GM19372 (cell line): ENCODE results near the gene PRSS23.
A peak's percentile ranks its signal among the peaks of the same experiment; 100 is the strongest.
"Not testable (repeated sequence)": the region's sequence is repeated elsewhere in the genome, so short reads cannot be mapped to it uniquely, and the experiment has no call there.

ENCODE experiments used
- ATAC-seq: cut with Tn5 transposase; IDR thresholded peaks from one replicate; pipeline ENCODE4 v1.9.1; 2021; ENCODE audit warnings: mild to moderate bottlenecking, low read depth, moderate library complexity; ENCODE audit not compliant: unreplicated experiment

PRSS23 gene

DNA sequence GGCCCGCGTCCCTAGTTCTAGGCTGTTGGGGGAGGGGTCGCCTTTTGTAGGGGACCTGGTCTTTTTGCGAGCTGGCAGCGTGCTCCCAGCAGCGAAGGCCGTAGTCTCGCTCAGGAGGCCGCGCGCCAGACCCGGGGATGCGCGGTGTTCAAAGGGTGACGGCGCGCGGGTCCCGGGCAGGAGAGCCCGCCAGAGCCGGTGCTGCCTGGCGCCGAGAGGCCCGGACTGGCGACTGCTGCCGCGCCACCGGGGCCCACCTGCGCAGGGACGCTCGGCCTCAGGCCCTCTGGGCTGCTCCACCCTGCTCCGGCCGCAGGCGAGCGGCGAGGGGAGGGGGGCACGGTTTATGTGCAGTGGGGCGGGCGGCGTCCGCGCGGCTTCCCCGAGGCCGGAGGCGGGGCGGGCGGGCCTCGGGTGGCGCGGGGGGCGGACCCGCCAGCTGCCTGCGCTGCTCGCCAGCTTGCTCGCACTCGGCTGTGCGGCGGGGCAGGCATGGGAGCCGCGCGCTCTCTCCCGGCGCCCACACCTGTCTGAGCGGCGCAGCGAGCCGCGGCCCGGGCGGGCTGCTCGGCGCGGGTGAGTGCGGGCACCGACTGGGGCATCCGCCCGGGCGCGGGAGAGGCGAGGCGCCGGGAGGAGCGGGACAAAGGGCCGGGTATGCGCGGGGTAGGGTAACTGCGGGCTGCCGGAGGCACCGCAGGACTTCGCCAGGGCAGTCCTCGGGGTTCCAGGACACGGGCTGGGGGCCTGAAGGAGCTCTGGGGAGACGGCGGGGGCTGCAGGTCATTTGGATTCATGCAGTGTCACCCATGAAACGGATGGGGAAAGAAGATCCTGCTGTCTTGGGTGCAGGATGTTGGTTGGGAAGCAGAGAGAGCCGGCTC lies at the start of gene PRSS23:
Gene PRSS23, plus strand, starts transcription at position 467 of the 884 bp plus-strand sequence. CDS start 7,102 bp downstream, outside the sequence.
- peak; percentile 57 for ATAC-seq

GRCh38 chr11:86753459-86753858 lies 46.9 kb upstream of the PRSS23 start:
- ATAC-seq: no peak

GRCh38 chr11:86755146-86755545 lies 45.2 kb upstream of the PRSS23 start:
- ATAC-seq: no peak

GRCh38 chr11:86758171-86758570 lies 42.2 kb upstream of the PRSS23 start:
- ATAC-seq: no peak

- no peak for ATAC-seq
These were observed 39.8 kb upstream of the PRSS23 start for GRCh38 chr11:86760577-86760976.

DNA sequence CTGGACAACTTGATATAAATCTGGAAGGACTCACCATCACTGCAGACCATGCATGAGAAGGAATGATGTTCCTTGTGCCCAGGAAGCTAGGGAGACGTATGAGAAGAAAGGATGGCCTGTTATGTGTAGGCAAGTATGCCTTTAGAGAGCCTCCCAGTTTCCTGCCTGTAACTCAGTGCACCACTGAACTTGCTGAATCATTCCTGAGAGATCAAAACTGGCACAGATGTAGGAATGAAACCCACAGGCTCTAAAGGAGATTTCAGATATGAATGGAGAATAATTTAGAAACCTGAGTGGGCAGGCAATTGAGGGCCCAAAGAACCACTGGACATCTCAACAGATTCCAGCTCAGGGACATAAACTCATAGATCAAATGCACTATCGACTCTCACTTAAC lies 38.4 kb upstream of the PRSS23 start:
- ATAC-seq: no peak

- no peak for ATAC-seq
These were observed 35.1 kb upstream of the PRSS23 start for GRCh38 chr11:86765203-86765602.

DNA sequence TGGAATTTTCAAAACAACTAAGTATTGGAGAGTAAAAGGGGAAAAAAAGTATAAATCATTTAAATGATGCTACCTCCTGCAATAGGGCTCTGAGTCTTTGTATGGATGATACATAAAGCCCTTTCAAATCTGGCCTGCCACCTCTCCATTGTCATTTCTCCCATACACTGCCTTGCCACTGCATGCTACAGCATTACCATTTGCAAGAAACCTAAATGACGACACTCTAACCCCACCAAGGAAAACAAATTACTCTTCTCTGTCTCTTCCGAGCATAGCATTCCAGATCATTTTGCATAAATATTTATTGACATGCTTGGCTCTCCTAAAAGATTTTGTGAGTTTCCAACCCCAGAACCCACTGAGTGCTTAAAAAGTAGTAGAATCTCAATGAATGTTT lies 34.5 kb upstream of the PRSS23 start:
- no peak for ATAC-seq

GRCh38 chr11:86769219-86769618 lies 31.1 kb upstream of the PRSS23 start:
- no peak for ATAC-seq

DNA sequence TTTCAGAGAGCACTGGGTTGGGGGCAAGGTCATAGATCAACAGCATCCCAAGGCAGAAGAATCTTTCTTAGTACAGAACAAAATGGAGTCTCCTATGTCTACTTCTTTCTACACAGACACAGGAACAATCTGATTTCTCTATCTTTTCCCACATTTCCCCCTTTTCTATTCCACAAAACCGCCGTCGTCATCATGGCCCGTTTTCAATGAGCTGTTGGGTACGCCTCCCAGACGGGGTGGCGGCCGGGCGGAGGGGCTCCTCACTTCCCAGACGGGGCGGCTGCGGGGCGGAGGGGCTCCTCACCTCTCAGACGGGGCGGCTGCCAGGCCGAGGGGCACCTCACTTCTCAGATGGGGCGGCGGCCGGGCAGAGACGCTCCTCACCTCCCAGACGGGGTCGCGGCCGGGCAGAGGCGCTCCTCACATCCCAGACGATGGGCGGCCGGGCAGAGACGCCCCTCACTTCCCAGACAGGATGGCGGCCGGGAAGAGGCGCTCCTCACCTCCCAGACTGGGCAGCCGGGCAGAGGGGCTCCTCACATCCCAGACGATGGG lies 29.8 kb upstream of the PRSS23 start:
- not testable (repeated sequence) for ATAC-seq

DNA sequence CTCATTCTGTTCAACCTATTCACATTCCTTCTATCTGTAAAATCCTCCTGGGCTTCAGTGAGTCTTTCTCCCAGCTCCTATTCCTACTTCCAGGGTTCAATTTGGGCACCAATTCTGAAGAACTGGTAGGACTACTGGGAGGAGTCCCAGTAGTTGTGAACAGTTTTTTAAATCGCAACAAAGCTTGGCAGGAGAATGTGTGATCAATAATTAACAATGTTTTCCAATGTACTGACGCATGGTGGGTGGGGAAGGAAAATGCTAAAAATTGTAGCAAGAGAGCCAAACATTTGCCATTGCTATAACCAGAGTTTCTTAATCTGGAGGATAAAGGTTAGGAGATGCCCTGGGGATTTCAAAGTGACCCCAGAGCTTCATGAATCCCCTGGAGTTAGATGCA lies 27.3 kb upstream of the PRSS23 start:
- ATAC-seq: no peak

DNA sequence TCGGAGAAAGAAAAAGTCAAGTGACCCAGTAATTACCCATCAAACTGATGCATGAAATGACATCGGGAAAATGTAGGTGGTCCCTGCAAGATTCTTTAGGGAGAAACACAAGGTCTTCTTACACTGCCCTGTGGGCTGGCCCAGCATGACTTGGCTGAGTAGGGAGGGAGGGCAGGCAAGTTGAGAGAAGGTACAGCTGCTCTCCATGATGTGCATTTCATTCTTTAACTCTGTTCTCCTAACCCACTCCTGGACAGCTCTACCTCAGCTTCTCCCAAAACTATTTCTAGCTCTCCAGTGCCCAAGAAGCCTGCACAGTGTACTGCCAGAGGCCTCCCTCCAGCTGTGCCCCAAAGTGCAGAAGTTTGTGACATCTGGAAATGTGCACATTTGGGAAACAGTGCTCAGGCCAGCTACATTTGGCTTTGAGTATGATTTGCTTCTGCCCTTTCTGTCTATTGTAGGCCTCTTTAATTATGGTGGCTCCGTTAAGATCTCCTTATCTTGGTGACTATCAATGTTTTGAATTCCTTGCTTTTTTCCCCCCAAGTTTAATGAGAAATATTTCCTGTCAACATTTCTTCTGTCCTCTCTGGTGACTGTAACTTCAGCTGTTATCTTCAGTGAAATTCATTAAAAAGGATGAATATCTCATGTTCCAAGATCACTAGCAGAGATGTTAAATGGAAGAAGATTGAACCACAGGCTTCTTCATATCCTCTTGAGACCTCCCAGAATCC lies 26.7 kb upstream of the PRSS23 start:
- no peak for ATAC-seq

- no peak for ATAC-seq
These were observed 25.9 kb upstream of the PRSS23 start for GRCh38 chr11:86774417-86774816.

- no peak for ATAC-seq
These were observed 25.0 kb upstream of the PRSS23 start for GRCh38 chr11:86775361-86775760.

DNA sequence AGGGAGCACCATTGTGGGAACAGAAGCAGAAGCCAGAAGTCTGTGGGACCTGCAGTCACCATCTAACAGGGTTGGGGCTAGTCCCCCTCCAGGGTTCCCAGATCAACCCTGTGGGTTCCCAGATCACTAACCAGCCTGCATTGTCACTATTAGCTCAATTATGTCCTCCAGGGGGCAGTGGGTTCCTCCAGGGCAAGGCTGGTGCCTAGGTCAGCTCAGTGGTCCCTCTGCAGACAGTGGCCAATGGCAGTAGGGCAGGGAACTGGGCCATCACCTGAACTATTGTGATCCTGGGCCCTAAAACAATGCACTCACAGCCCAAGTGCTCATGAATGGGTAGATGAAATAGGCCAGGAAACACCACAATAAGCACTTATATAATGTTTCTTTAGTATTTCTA lies 18.8 kb upstream of the PRSS23 start:
- ATAC-seq: no peak

- no peak for ATAC-seq
These were observed 17.6 kb upstream of the PRSS23 start for GRCh38 chr11:86782742-86783141.

GRCh38 chr11:86783661-86784060 lies 16.7 kb upstream of the PRSS23 start:
- ATAC-seq: no peak

GRCh38 chr11:86784241-86784681 lies 16.1 kb upstream of the PRSS23 start:
- no peak for ATAC-seq

GRCh38 chr11:86785576-86785975 lies 14.8 kb upstream of the PRSS23 start:
- no peak for ATAC-seq

- no peak for ATAC-seq
These were observed 13.3 kb upstream of the PRSS23 start for GRCh38 chr11:86787018-86787536.

DNA sequence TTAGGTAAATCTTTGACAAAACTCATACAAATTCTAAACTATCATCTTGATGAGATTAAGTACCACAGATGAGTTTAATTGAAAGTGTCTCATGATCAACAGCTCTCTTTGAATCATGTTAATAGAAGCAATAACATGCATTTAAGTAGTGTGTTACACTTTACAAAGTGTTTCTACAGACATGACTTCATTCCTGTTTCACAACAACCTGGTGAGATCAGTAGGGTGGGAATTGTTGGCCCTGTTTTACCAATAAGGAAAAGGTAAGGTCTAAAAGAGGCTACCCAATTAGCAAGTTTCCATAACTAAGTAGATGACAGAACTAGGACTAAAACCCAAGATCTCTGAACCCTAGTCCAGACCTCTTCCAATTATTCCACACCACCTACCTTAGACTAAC lies 12.7 kb upstream of the PRSS23 start:
- ATAC-seq: no peak
